ENCODE data around the gene NEB.

Gene NEB

GRCh38 chr2:151470556-151470955 lies 263.7 kb downstream of the NEB start:
- no peak for DNase-seq

GRCh38 chr2:151465771-151466170 lies 268.5 kb downstream of the NEB start:
- no peak for DNase-seq

GRCh38 chr2:151459358-151459757 lies 274.9 kb downstream of the NEB start:
- no peak for DNase-seq

- DNase-seq: no peak
Observed at GRCh38 chr2:151439127-151439526, 295.1 kb downstream of the NEB start.

GRCh38 chr2:151438506-151438905 lies 295.8 kb downstream of the NEB start:
- no peak for DNase-seq

- no peak for DNase-seq
Observed at GRCh38 chr2:151437630-151438029, 296.6 kb downstream of the NEB start.

Data from MV-4-11 (cell line).